CD4-positive, alpha-beta T cell treated with Interleukin-6 at 100 ng/mL for 8 hours (primary cell): ENCODE data around the gene SFMBT1.
"Not testable (repeated sequence)": the region's sequence is repeated elsewhere in the genome, so short reads cannot be mapped to it uniquely, and the experiment has no call there.

ENCODE experiments used
- DNase-seq: peaks from one replicate; pipeline ENCODE4 v3.0.0-alpha.2; 2020; ENCODE audit warnings: mixed read lengths, low spot score

Gene SFMBT1

DNA sequence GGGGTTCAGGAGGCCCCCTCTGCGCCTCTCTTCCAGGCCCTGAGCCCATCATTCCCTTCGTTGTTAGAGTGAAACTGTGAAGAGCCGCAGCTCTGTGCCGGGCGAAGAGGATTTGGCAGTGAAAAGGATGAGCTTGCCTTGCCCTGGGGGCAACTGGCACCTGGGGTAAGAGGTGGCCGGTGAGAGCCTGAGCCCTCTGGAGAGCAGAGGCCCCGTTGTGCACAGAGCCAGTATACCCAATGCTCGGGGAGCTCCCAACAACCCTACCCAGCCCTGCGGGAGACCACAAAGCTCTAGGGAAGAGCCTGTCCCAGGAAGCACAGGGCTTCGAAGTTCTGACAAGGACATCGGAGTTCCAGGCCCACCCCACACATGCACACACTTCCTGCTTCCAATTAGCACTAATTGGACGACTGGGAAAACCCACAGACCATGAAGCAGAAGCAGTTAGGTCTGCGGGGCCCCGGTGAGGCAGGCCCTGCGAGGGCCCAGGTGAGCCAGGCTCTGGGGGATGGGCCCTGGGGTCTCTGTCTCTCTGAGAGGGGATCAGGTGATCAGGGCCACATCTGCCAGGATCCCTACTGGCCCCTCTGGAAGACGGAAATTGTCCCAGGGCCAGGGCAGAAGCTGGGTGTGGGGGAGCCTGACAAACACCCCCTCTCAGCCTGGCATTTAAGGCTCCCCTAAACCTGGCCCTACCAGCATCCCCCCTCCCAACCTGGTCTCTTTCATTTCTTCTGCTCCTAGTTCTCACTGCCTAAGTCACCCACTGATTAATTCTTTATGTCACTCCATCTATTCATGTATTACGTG, 27.9 kb upstream of the SFMBT1 start:
- DNase-seq: no peak

DNA sequence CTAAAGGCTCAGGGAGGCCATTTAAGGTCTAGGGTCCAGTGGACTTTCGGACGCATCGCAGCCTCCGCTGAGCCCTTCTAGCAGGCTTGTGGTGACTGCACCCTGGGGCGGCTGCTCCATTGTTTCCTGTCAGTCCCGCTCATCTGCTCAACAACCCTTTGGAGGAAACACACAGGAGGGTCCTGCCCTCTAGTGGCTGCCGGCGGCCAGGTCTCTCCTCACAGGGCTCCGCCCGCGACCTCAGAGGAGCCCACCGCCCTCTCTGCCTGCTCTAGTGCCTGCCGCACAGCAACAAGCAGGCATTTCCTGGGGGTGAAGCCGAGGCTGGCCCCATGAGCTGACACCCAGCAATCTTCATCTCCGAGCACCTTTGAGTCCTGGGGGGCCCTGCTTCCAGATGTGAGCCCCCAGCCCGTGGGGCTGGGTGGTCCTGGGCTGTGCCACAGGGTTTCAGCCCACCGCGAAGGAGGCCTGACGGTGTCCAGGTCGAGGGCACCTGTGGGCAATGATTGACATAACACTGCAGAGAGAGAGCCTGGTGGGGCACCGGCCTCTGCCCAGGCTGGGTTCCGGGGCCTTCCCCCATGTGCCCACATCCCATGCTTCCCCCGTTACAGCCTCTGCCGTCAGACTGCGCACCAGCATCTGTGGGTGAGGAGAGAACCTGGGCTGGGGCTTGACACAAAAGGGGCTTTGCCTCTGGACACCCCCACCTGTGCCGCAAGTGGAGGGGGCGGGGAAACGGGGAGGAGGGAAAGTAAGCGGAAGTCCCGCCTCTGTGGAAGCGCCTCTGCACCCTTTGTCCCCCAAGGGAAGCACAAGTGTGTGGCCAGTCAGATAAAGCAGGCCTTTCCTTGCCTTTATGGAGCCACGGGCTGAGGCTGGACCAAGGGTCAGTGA, 27.0 kb upstream of the SFMBT1 start:
- peak; percentile 89 for DNase-seq

DNA sequence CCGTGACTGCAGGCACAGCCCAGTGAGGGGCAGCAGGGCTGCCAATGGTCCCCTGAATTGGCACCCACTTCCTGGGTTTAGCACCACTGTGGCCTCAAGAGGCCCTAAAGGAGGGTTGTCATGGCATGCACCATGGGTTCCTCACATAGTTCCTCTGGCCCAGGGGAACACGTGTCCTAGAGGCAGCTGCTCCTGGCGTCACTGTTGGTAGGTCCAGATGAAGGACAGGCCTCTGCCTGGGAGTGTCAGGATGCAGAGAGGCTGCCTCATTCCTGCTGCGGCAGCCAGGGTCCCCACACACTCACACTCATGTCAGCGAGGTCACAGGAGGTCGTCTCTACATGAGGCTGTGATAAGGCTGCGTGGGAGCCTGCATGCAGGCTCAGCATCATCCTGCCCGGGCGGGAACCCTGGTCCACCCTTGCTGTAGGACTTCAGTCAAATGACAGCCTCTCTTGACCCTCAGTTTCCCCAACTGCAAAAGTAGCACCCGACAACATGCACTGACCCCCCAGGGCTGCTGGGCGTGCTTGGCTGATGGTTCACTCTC, 26.1 kb upstream of the SFMBT1 start:
- no peak for DNase-seq

DNA sequence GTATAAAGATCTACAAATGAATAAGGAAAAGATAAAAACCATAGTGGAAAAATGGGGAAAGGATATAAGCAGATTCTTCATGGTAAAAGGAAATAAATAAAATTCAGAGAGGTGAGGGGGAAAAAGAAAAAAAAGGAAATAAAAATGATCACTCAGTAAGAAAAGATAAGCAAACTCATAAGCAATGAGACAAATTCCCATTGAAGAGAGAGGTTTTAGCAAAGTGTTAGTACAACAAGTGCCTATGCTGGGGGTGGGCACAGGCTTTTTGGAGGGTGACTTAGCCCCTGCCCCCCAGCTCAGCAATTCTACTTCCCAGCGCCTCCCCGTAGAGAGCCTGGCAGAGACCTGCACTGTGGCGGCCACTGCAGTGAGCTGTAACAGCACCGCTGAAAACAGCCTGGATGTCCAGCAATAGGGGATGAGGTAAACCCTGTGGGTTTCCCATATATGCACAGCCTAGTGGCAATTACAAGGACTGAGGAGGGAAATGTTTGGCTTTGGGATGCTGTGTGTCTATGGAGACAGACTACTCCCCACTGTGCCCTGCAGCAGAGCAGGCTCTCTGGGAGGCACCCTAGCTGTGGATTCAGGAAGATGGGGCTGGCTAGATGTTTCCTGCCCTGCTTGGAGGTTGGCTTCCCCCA, 23.7 kb upstream of the SFMBT1 start:
- no peak for DNase-seq

DNA sequence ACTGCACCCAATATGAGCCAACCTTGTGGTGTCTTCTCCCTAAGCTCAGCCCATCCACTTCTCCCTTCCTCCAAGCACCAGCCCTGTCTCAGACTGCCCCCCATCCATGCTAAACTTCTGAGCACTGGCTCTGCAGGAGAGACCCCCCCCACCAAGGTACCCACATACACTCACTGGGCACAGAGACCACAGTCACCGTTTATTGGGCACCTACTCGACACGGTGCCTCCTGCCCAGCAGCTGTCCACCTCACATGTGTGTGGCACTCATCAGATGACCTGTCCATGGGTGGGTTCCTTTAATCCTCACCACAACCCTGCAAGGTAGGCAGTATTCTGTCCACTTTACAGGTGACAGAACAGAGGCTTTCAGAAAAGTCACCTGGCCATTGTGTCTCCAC, 22.3 kb upstream of the SFMBT1 start:
- DNase-seq: no peak

DNA sequence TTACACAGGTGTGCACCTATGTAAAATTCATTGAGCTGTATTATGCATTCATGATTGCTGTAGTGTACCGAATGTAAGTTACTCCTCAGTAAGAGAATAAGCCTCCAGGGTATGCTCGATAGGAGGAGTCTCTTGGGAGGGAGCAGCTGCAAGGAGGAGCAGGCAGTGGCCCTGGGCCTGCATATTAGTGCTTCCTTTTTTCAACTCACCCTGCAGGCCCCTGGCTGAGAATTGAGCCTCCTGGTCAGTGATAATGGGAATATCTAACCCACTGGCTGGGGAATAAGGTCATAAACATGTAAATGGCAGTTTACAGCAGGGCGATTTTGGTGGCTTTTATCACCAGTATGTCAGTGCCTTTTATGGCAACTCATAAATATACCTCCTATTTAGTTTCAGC, 21.7 kb upstream of the SFMBT1 start:
- no peak for DNase-seq

DNA sequence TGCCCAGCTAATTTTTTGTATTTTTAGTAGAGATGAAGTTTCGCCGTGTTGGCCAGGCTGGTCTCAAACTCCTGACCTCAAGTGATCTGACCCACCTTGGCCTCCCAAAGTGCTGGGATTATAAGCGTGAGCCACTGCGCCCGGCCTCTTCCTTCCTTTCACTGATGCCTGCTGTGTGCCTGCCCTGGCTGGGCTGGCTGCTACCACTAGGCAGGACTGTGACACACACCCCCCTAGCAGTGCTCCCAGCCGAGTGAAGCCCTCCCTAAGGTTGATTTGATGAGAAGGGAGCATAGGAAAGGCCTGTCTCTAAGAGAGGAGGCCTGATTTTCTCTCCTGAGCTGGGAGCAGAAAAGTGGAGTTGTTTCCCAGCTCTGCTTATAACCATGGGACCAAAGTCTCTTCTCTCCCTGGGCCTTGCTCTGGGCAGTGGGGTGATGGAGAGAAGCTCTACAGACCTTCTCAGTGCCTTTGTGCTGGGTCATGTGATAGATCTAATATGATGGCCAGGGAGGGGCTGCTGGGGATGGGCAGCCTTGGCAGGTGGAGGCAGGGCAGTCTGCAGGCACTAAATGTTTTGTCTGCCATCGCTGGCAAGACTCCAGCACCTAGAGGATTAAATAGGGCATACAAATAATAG, 20.1 kb upstream of the SFMBT1 start:
- DNase-seq: no peak

DNA sequence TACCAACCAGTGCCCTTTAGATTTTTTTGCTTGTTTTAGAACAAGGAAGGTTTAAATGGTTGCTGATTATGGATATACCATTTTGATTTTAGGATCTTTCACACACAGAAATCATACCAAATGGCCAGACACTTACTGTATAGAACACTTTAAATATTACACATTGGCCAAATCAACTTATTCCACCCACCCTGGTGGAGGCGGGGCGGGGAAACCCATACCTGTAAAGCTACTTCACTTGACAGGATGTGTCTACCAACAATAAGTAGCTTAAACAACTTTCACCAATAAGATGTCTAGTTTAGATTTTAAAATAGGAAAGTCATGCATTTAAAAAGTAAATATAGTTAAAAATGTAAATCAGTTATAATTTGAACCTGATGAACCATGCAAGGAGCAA, 17.0 kb upstream of the SFMBT1 start:
- no peak for DNase-seq

DNA sequence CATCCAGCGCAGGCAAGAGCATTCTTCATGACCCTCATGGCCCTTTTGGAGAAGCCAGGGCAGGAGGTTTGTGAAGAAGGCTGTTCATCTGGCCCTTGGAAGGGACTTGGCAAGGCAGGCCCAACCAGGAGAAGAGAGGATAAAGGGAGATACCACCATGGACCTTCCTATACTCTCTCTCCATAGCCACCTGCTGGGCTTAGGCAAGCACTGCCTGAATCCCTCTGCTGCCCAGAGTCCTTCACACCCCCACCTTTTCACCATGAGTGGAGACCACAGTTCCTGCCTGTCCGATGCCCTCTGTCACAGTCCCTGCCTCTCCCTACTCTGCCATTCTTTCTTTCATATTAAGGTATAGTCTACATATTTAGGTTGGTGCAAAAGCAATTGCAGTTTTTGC, 10.6 kb upstream of the SFMBT1 start:
- DNase-seq: no peak

DNA sequence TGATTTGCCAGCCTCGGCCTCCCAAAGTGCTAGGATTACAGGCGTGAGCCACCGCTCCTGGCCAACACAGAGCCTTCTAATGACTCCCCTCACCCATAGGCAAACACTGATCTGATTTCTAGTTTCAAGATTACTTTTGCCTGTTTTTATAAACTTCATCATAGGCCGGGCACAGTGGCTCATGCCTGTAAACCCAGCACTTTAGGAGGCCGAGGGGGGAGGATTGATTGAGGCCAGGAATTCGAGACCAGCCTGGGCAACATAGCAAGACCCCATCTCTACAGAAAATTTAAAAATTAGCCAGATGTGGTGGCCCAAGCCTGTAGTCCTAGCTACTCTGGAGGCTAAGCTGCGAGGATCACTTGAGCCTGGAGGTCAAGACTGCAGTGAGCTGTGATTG, 8.4 kb upstream of the SFMBT1 start:
- not testable (repeated sequence) for DNase-seq

DNA sequence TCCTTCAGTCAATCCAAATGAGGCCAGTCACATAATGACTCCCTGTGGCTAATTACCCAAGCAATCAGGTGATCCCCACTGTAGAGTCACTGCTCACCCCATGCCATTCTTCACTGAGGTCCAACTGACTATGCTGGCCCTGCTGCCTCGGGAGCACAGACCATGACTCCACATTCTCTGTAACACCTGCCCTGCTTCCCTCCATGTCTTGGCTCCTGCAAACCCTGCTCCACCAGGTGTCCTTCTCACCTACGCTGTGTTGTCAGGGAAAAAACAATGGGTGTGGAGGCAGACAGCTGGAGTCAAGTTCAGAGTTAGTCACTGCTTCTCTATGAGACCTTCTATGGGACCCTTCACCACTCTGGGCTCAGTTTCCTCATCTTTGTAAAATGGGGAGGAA, 6.1 kb upstream of the SFMBT1 start:
- no peak for DNase-seq

DNA sequence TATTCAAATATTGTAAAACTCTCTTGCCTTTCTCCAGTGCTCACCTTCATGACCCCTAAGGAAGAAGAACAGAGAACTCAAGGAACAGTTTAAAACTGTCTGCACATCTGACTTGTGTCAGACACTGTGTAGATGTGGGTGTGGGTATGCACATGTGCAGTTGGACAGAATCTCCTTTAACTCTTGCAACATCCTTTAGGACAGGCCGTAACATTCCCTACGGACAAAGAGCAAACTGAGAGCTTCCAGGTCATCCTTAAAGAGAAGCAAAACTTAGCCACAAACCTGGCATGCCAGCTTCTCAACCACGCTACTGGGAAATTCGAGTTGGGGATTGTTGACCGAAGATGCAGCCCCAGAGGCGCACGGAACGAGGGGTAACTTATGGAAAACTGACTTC, 4.1 kb upstream of the SFMBT1 start:
- DNase-seq: no peak

DNA sequence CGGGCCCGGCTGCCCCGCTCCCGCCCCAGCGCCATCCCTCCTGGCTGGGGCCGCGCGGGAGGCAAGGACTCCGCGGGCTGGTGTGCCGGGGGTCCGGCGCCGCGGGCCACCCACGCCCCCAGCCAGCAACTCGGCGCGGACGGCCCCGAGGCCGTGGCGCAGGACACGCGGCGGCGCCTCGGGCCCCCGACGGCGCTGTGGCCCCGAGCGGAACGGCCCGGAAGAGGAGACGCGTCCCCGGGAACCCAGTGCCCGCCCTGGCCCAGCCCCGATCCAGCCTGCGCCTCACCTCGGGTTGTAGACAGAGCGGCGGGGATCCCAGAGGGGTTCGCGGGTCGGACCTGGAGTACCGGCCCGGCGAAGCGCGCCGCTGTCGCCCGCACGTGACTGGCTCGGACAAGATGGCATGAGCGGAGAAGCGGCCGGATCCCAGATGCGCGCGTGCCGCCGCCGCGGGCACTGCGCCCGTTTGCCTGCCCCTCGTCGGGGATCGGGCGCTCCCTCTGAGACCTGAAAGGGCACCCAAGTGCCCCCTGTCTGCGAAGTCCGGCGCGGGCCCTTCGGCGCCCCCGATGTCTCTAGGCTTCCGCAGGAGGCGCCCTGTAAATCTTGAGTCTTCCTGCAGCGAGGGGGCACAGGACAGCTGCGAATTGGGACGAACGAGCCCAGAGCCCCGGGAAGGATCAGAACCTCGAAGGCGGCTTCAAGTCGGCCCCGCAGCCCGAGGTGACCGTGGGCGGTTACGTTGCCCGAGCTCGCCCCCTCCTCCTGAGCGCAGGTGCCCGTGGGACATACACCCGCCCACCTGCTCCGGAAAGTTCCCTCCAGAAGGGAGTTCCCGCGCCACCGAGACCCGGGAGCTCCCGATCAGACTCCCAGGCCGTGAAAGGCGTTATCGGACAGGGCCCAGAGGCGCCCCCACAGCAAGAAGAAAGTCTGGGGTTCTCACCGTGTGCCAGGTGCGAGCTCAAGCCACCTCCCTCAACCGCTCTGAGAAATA, 598 bp upstream of the SFMBT1 start:
- peak; percentile 67 for DNase-seq

DNA sequence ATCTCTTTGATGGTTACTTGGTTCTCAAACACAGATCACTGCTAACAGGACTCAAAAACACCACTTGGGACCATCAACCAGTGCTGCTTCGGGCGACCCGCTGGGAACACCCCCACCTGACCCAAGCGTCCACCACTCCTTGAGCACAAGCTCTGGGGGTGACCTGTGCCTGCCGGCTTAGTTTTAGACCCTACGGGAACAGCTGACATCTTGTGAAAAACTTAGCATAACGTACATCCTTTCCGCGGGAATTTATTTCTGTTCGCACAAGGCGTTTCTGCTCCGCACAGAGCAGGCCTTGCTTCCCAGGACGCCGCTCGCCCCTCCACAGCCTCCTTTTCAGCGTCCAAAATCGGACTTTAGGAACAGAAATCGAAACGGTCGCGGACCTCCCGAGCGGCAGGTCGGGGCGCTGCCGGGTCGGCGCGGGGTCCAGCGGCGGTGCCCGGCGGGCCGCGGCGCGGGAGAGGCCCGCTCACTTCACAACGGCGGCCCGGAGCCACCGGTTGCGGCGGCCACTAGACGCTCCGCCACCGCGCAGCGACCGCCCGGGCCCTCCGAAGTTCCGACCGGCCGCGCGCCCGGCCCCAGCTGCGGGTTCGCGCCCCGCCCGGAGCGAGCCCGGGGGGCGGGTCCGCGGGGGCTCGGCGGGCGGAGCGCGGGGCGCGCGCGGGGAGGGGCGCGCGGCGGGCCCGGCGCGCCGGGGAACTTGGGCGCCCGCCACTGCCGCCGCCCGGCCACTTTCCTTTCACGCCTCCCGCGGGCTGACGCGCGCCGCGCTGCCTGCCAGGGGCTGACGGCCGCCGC, 959 bp downstream of the SFMBT1 start:
- peak; percentile 56 for DNase-seq

DNA sequence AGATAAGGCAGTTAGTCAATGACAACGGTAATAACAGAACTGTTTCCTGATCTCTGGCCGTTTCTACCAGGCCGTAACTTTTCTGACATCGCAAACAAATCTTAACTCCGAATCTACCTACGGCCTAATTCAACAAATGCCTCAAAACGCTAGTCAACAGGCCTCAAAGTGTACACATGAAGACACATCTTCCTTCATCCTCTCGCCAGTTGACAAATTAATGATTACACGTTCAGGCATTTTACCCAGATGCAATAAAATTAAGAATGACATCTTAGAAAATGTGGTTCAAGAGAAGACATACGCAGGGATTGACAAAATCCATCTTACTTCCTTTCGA, 1.5 kb downstream of the SFMBT1 start:
- no peak for DNase-seq

DNA sequence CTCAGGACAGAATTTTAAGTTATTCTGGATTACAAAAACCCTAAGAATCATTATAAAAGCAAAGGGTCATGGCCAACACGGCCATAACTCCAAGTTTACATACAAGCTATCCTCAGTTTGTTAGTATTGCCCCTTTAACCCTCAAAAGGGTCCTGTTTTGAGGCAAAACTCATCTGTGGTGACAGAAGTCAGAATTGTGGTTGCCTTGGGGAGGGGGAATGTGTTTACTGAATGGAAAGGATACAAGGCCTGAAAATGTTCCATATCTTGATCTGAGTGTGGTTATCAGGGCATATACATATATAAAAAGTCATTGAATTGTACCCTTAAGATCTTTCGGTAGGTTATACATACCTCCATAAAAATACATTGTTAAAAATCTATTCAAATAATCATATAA, 2.1 kb downstream of the SFMBT1 start:
- DNase-seq: no peak

DNA sequence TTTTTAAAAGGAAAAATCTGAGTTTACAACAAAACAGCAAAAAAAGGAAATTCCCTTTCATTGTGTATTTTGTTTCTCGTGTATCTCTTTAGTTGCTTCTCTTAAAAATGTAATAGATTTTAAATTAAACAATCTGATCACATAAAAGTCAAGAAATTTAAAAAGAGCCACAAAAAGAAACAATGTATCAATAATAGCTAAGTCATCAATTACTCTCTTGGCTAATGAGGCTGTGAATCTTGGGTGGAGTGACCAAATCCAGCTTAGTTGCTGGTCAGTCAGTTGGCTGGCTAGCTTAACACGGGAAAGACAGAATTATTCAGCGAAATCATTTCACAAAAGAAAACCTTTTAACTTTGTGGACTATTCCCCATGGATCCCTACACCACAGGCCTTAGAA, 3.2 kb downstream of the SFMBT1 start:
- no peak for DNase-seq

DNA sequence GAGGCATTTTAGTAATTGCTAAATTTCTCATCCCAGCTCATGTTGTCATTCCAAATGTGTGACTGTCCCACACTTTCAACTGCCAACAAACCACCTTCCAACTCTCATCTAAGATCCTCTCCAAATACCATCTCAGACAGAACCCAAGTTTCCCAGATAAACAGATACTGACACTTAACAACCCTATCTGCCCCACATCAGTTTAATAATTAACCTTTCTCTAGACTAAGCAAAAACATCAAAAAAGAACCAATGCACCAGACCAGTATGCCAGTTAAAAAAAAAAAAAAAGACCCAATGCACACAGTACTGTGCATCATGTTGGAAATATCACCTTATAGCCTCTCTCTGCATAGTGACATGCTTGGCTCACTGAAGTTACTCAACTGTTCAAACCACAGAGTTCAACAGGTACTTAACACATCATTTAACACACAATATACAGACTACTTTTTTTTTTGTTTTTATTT, 5.5 kb downstream of the SFMBT1 start:
- DNase-seq: no peak

DNA sequence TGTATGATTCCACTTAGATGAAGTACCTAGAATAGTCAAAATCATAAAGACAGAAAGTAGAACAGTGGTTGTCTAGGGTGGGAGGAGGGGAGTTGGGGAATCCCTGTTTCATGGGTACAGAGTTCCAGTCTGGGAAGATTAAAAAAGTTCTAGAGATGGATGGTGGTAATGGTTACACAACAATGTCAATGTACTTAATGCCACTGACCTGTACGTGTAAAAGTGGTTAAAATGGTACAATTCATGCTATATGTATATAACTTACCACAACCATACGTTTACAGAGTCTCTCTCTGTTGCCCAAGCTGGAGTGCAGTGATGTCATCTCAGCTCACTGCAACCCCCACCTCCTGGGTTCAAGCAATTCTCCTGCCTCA, 6.5 kb downstream of the SFMBT1 start:
- no peak for DNase-seq
